Common myeloid progenitor, CD34-positive (primary cell): ENCODE data around the gene PDE4B.

Experiments used
- CTCF ChIA-PET: fragments of 350-600 bp; sonication (Branson Sonifier 250); formaldehyde crosslinking; loops from one replicate; lab custom pipeline; 2021; ENCODE audit warnings: antibody characterized with exemption; lab: Charles Lee
- POLR2A ChIA-PET: fragments of 350-600 bp; sonication (Branson Sonifier 250); formaldehyde crosslinking; loops from one replicate; lab custom pipeline; 2021; ENCODE audit warnings: antibody characterized with exemption; lab: Charles Lee
- DNase-seq, 3 donors: peaks; one replicate each; pipeline versions ENCODE4 v3.0.0 to v3.0.0-alpha.2; 2013
- H3K27ac ChIP-seq, 2 experiments: 1 replicate in 1 of 2; 2 replicates in 1 of 2; pipeline ENCODE4 v1.7.0; 2013; ENCODE audit warnings: inconsistent platforms in 2 of 2, low read length in 2 of 2, mild to moderate bottlenecking in 2 of 2, low read depth in 1 of 2, moderate library complexity in 1 of 2; ENCODE audit not compliant: severe bottlenecking in 2 of 2, insufficient read depth in 1 of 2, poor library complexity in 1 of 2
- H3K27me3 ChIP-seq, 5 experiments: replicated peaks in 2 of 5; 1 replicate in 3 of 5; 2 replicates in 2 of 5; pipeline versions ENCODE4 v1.6.1 to v1.7.0; 2013; ENCODE audit warnings: low read length in 4 of 5, mild to moderate bottlenecking in 2 of 5, moderate library complexity in 2 of 5, inconsistent platforms in 1 of 5; ENCODE audit not compliant: insufficient read depth in 5 of 5, control insufficient read depth in 4 of 5
- H3K36me3 ChIP-seq, 4 experiments: 1 replicate in 2 of 4; 2 replicates in 2 of 4; pipeline versions ENCODE4 v1.6.1 to v1.7.0; 2013; ENCODE audit warnings: low read length in 3 of 4, control low read depth in 1 of 4, mild to moderate bottlenecking in 1 of 4; ENCODE audit not compliant: control insufficient read depth in 4 of 4, insufficient read depth in 4 of 4
- H3K4me1 ChIP-seq, 4 experiments: 1 replicate in 3 of 4; 2 replicates in 1 of 4; pipeline versions ENCODE4 v1.6.1 to v1.7.1; 2013; ENCODE audit warnings: low read length in 3 of 4, mild to moderate bottlenecking in 3 of 4, control low read depth in 1 of 4, inconsistent platforms in 1 of 4, moderate library complexity in 1 of 4; ENCODE audit not compliant: control insufficient read depth in 4 of 4, insufficient read depth in 4 of 4; ENCODE audit errors: control extremely low read depth in 1 of 4
- H3K4me3 ChIP-seq, 7 experiments: 1 replicate in 4 of 7; 2 replicates in 3 of 7; pipeline versions ENCODE4 v1.5.1 to v1.7.0; 2013; ENCODE audit warnings: mild to moderate bottlenecking in 7 of 7, low read length in 6 of 7, moderate library complexity in 6 of 7, inconsistent platforms in 2 of 7, low read depth in 2 of 7, control low read depth in 1 of 7; ENCODE audit not compliant: insufficient read depth in 4 of 7, control insufficient read depth in 1 of 7; ENCODE audit errors: extremely low read depth in 1 of 7
- H3K9me3 ChIP-seq, 5 experiments: 1 replicate in 4 of 5; 2 replicates in 1 of 5; pipeline versions ENCODE4 v1.6.1 to v1.7.1; 2013; ENCODE audit warnings: low read length in 4 of 5, mild to moderate bottlenecking in 2 of 5, inconsistent platforms in 1 of 5, low read depth in 1 of 5, moderate library complexity in 1 of 5; ENCODE audit not compliant: control insufficient read depth in 4 of 5, insufficient read depth in 2 of 5; ENCODE audit errors: control extremely low read depth in 1 of 5
- WGBS: methylation state at CpG from one replicate; pipeline ENCODE4 v1.1.5; 2013; ENCODE audit not compliant: insufficient coverage; 5-methylcytosine and 5-hydroxymethylcytosine counted together

Gene PDE4B

DNA sequence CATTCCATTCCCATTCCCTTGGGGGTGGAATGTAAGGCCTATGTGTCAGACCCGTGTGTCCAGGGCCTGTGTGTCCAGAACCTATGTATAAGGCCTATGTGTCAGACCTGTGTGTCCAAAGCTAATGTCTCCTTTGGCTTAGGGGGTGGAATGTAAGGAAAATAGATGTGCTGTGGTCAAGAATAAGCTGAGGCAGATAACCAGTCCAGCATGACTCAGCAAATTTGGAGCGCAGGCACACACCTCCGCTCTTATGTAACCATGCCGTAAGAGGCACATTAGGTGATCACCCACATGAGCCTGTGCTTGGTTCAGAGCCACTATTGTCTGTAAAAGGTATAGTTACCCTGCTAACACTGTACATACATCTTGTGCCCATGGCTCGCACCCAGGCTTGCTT, 590.5 kb downstream of the PDE4B start:
- DNase-seq = peak in 2 of 3 donors; percentile 56 to 63
- ChIA-PET POLR2A (no interaction called here), CTCF (interaction anchor here (1.0 to 1.3 kb wide), 3 partner anchors 8 to 22 kb away, joined by 3 to 4 read pairs (median 3); no protein-coding TSS in a partner anchor)
- Histone ChIP-seq H3K9me3 (peaks cover 7 to 29% (median 8%) of the 10 kb centered on the region in 5 experiments), H3K4me3 (no peak overlapping the region), H3K4me1 (peaks cover 3 to 8% (median 6%) of the 10 kb centered on the region in 4 experiments), H3K27me3 (no peaks in the 10 kb centered on the region), H3K36me3 (no peaks in the 10 kb centered on the region), H3K27ac (no peak overlapping the region)
- 70% methylated on average over 4 of the region's 5 CpGs for whole genome bisulfite sequencing

DNA sequence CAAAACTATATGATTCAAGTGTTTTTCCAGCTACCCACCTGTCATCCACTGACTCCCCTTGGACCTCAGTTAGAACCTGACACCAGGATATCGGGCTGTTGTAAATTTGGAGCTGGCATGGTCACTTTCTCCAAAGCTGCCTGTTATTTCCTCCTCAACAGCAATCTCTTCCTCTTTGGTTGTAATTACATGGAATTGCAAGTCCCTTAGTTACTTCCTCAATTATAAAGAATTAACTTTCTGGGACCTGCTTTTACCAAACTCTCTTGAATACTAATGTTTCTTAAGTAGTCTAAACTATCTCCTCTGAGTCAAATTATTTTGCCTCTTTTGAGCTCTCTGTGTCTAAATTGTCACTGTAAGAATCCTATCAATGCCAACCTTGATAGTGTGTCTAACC, 590.9 kb downstream of the PDE4B start:
- peaks cover 3 to 8% (median 6%) of the 10 kb centered on the region in 4 experiments for H3K4me1 ChIP-seq
- H3K27me3 ChIP-seq = no peaks in the 10 kb centered on the region
- H3K36me3 ChIP-seq = no peaks in the 10 kb centered on the region
- peak in 1 of 3 donors; percentile 51 for DNase-seq
- no peak overlapping the region for H3K27ac ChIP-seq
- ChIA-PET CTCF (interaction anchor here (1.0 to 1.3 kb wide), 3 partner anchors 8 to 22 kb away, joined by 3 read pairs; no protein-coding TSS in a partner anchor), POLR2A (no interaction called here)
- H3K4me3 ChIP-seq = no peak overlapping the region
- peaks cover 7 to 31% (median 8%) of the 10 kb centered on the region in 5 experiments for H3K9me3 ChIP-seq
- WGBS = 29% methylated on average over 1 of the region's 1 CpG

DNA sequence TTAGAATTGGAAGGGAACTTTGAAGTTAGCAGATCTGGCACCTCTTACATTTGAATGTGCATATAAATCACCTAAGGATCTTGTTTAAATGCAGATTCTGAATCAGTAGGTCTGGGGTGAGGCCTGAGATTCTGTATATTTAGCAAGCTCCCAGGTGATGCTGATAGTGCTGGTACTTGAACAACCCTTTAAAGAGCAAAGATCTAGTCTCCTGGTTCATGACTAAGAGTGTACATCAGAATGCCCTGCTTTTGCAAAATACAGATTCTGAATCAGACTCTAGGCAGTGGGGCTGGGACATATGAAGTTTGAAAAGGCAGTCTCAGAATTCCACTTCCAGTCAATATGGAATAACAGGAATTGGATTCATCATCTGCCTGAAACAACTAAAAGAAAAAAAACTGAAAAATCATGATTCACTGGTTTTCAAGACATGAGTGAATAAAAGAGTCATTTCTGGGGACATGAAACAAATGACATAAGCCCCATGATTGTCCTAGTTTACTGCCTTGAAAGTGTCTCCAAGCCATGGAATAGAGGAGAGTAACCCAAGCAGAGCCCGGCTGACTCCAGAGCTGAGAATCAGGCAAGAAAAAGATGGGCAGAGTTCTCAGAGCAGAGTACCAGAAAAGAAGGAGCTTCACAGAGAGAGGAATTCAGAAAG, 591.7 kb downstream of the PDE4B start:
- Histone ChIP-seq H3K36me3 (no peaks in the 10 kb centered on the region), H3K4me3 (no peak overlapping the region), H3K27ac (no peak overlapping the region), H3K4me1 (peaks cover 3 to 8% (median 6%) of the 10 kb centered on the region in 4 experiments), H3K9me3 (peaks cover 7 to 35% (median 8%) of the 10 kb centered on the region in 5 experiments), H3K27me3 (no peaks in the 10 kb centered on the region)
- CTCF ChIA-PET = interaction anchor here (1.0 to 1.3 kb wide), 2 partner anchors 9 to 19 kb away, joined by 3 read pairs; no protein-coding TSS in a partner anchor
- POLR2A ChIA-PET = no interaction called here
- WGBS = 100% methylated on average over 1 of the region's 1 CpG
- no peak for DNase-seq

DNA sequence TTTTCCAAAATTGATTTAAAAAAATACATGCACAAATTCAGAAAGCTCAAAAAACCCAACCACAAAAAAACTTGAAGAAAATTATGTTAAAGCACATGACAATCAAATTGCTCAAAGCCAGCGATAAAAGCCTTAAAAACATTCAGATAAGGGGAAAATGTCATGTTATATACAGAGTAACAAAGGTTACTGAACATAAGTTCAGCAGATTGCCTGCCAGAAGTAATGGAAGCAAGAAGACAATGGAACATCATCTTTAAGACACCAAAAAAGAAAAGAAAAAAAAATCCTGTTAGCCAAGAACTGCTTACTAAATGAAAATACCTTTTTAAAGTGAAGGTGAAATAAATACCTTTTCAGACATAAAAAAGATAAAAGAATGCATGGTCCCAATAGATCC, 594.0 kb downstream of the PDE4B start:
- CTCF ChIA-PET = interaction anchor here (1.2 to 2.3 kb wide), 2 partner anchors 11 to 144 kb away, joined by 3 to 12 read pairs; no protein-coding TSS in a partner anchor
- POLR2A ChIA-PET = no interaction called here

DNA sequence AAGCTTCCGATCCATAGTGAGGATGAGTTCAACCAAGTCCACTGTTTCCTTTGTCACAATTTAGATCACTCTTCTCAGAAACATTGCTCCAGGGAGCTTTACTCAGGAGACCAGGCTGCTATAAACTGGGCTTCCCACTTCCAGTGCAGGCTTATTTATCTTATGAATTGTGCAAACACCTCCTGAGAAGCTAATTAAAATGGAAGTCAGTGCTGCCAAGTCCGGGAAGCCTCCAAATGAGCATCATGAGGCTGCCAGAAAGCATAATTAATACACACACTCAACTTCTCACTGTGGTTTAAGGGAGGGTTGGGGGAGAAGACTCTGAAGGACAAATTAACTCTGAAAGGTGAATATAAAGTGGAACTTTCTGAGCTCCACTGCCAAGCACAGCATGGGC, 596.2 kb downstream of the PDE4B start:
- Histone ChIP-seq H3K4me1 (peaks cover 0 to 8% (median 1%) of the 10 kb centered on the region in 4 experiments), H3K9me3 (peaks cover 7 to 38% (median 11%) of the 10 kb centered on the region in 5 experiments), H3K4me3 (no peak overlapping the region), H3K27ac (no peak overlapping the region), H3K27me3 (no peaks in the 10 kb centered on the region), H3K36me3 (no peaks in the 10 kb centered on the region)
- ChIA-PET CTCF (interaction anchor here (1.3 to 1.5 kb wide), 3 partner anchors 10 to 19 kb away, joined by 3 to 4 read pairs (median 4); no protein-coding TSS in a partner anchor), POLR2A (no interaction called here)
- no peak for DNase-seq
- WGBS = 100% methylated on average over 1 of the region's 2 CpGs

More for the DNA sequence above, 594.0 kb downstream of the PDE4B start:
- no peak overlapping the region for H3K27ac ChIP-seq
- no peak overlapping the region for H3K4me3 ChIP-seq
- no peaks in the 10 kb centered on the region for H3K27me3 ChIP-seq
- H3K36me3 ChIP-seq = no peaks in the 10 kb centered on the region
- WGBS = no CpG with 5 or more reads among the region's 1 CpG
- peak in 1 of 3 donors; percentile 50 for DNase-seq
- peaks cover 7 to 46% (median 11%) of the 10 kb centered on the region in 5 experiments for H3K9me3 ChIP-seq
- peaks cover 0 to 8% (median 3%) of the 10 kb centered on the region in 4 experiments for H3K4me1 ChIP-seq

DNA sequence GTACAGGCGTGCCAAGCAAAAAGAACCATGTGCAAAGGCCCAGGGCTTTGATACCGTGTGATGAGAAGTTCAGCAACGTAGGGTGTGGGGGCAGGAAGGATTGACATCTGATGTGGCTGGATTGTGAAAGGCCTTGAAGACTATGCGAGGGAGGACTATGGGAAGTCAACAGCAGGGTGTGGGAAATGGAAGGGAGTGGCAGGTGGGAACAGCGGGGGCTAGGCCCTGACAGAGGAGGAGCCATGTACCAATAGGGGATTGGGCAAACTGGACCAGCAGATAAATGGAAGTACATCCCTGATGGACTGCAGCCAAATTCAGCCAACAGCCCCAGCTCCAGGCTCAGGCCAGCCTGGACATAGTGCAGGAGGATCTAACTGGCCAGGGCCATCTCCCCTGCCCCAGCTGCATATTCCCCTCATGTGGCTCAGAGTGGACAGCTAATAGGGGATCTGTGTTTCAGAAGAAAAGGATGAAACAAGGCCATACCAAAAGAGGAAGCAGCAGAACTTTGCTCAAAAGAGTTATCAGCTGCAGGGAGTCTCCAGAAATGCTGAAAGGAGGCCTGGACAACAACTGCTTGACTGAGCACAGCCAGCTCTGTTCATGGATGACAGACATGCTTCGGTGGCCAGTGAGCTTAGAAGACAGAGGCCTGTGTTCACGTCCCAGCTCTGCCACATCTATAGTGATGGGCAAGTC, 601.0 kb downstream of the PDE4B start:
- Histone ChIP-seq H3K9me3 (peaks cover 0 to 14% (median 4%) of the 10 kb centered on the region in 5 experiments), H3K4me3 (no peak overlapping the region), H3K27me3 (no peaks in the 10 kb centered on the region), H3K36me3 (no peaks in the 10 kb centered on the region), H3K4me1 (peaks cover 0 to 27% (median 7%) of the 10 kb centered on the region in 4 experiments), H3K27ac (no peak overlapping the region)
- POLR2A ChIA-PET = no interaction called here
- CTCF ChIA-PET = interaction anchor here (0.6 to 1.4 kb wide), 3 partner anchors 26 to 87 kb away, joined by 3 to 5 read pairs (median 4); no protein-coding TSS in a partner anchor
- WGBS = 87% methylated on average over 7 of the region's 7 CpGs
- peak in 1 of 3 donors; percentile 42 for DNase-seq
